Left lobe of liver (tissue), 2 donors: ENCODE measurements around the gene CALU. TPM values are rescaled to one million over a fixed set of nuclear protein-coding genes. Genes with fewer than 3 reads are reported as not detected.

Source experiments
- ATAC-seq: fragments of 200-7000 bp; cut with Tn5 transposase; one replicate; pipeline ENCODE4 v1.9.1; 2020; ENCODE audit warnings: mild to moderate bottlenecking, moderate library complexity
- DNase-seq: peaks from one replicate; pipeline ENCODE4 v3.0.0-alpha.2; 2020; ENCODE audit warnings: low spot score
- total RNA-seq: library from RNA; stranded (reverse); gene quantifications from one replicate; pipeline ENCODE4 v1.2.1, GENCODE V29; 2021
- donor health status: DM: no; HTN: no; CAD: no; lungs with moderate emphysema.
- donor health status: DM: no; HTN: yes; CAD: no.

CALU gene
- total RNA-seq, 1 donor from 2014 or later = 27.5 TPM

DNA sequence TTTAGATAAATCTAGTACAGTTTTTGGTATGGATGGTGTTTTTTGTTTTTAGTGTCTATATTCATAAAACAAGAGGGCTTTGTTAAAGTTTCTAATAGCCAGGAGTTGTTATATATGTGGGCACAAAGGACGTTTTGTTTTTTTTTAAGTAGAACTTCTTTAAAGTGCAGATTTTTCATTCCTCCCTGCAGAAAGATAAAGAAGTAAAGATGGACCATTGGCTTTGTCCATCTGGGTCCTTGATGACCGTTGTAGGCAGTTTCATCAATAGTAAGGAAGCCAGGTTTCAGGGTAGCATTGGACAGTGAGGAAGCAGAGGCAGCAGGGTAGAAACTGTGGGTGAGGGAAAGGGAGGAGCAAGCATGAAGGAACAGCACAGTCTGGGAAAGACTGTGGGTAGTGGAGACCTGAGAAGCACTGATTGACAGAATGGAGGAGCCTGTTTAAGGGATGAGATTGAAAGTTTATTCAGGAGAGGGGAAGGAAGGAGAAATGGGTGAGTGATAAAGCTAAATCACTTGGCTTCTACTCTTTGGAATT is 5.3 kb downstream of the CALU start:
- ATAC-seq (no peak), DNase-seq (no peak)

DNA sequence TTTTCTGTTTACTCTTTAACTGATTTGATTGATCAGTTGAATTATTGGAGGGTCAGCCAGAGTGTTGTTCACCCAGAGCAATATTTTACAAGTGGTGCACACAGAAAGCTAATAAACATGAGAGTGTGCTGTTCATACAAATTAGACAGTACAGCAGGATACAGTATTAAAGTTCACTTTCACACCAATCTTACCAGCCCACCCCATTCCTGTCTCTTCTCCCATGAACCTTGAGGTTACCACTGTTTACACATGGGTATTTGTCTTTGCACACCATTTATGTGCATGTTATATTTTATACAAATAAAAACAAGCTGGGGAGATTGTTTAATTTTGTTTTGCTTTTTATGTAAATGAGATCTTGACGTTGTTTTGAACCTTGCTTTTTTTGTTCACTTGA is 6.5 kb downstream of the CALU start:
- DNase-seq = no peak
- ATAC-seq = no peak

- DNase-seq (no peak), ATAC-seq (no peak)
These were observed 8.3 kb downstream of the CALU start for GRCh38 chr7:128747327-128748079.

- no peak for ATAC-seq
- no peak for DNase-seq
These were observed 13.1 kb downstream of the CALU start for GRCh38 chr7:128752251-128752650.

DNA sequence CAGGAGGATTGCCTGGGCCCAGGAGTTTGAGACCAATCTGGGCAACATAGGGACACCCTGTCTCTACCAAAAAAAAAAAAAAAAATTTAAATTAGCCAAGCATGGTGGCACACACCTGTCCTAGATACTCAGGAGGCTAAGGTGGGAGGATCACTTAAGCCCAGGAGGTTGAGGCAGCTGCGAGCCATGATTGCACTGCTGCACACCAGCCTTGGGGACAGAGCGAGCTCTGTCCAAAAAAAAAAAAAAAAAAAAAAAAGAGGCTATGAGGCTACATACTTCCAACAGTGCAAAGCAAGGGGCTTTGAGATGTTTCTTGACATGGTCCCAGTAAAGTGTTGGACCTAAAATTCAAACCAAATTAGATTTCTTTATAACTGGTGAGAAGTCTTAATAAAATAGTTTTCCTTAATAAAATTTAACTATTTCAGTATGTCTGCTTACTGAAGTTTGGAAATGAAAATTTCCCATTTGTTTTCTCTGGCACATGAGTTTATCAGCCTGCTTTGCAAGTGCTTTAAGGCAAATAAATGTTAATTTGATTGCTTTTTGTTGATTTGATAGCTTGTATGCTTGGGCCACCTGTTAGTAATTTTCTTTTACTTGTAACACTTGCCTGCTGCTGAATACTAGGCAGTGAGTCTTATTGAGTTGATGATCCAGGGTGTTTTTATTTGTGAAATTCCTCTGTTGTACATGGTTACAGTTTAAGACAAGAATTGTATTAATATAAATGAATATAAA is 16.1 kb downstream of the CALU start:
- DNase-seq = no peak
- ATAC-seq = no peak

- DNase-seq = no peak
- ATAC-seq = no peak
These were observed 16.8 kb downstream of the CALU start for GRCh38 chr7:128755819-128756476.

GRCh38 chr7:128757203-128757602 is 18.0 kb downstream of the CALU start:
- DNase-seq (no peak), ATAC-seq (no peak)

DNA sequence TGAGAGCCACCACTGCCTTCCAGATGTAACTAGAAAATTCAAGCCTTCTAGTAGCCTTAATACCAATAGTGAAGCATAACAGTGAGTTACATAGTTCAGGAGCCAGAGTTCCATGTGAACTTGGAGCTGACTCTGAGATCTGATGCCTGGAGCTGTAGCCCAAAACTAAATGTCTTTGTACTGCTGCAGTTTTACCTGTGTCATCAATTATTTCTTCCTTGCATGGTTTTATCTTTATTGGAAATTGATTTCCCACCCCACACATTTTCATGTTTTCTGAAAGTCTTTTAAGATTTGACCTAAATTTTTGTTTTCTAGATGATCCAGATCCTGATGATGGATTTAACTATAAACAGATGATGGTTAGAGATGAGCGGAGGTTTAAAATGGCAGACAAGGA is 19.4 kb downstream of the CALU start:
- no peak for ATAC-seq
- DNase-seq = no peak

GRCh38 chr7:128759242-128759641 is 20.1 kb downstream of the CALU start:
- DNase-seq (no peak), ATAC-seq (no peak)

GRCh38 chr7:128763541-128763940 is 24.4 kb downstream of the CALU start:
- no peak for DNase-seq
- ATAC-seq = no peak

GRCh38 chr7:128767475-128768110 is 28.4 kb downstream of the CALU start:
- ATAC-seq (no peak), DNase-seq (no peak)

- no peak for DNase-seq
- no peak for ATAC-seq
These were observed 31.1 kb downstream of the CALU start for GRCh38 chr7:128770233-128770632.

DNA sequence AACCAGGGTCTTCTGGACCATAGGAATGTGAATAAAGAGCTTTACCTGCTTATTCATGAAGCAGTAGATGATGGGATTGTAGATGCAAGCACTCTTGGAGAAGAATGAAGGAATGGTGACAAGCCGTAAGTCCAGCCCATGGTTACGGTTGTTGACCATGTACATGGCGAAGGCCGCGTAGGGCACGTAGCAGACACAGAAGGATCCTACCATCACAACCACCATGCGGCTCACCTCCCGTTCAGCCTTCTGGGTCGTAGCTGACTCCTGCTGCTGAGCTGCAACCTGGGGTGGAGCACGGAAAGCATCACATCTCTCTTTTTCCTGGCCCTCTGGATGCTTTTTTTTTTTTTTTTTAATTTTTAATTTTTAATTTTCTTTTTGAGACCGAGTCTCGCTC is 34.4 kb downstream of the CALU start:
- DNase-seq (no peak), ATAC-seq (no peak)

- peak; percentile 14 for ATAC-seq
- no peak for DNase-seq
These were observed 35.0 kb downstream of the CALU start for GRCh38 chr7:128774029-128774689.

DNA sequence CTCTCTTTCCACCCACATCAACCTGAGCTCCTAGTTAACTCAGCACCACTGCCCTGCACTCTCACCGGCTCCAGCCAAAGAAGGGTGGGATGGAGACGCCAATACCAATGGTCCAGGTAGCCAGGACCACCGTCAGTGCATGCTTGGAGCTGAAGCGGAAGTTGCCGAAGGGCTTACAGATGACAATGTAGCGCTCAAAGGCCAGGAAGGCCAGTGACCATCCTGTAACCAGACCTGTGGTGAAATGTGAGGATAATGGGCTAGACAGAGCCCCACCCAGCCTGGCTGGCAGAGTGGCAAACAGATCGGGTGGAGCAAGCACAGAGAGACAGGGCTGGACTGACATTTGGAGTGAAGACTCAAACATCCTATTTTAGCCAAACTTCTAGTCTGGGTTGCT is 35.8 kb downstream of the CALU start:
- ATAC-seq (peak; percentile 47), DNase-seq (no peak)

DNA sequence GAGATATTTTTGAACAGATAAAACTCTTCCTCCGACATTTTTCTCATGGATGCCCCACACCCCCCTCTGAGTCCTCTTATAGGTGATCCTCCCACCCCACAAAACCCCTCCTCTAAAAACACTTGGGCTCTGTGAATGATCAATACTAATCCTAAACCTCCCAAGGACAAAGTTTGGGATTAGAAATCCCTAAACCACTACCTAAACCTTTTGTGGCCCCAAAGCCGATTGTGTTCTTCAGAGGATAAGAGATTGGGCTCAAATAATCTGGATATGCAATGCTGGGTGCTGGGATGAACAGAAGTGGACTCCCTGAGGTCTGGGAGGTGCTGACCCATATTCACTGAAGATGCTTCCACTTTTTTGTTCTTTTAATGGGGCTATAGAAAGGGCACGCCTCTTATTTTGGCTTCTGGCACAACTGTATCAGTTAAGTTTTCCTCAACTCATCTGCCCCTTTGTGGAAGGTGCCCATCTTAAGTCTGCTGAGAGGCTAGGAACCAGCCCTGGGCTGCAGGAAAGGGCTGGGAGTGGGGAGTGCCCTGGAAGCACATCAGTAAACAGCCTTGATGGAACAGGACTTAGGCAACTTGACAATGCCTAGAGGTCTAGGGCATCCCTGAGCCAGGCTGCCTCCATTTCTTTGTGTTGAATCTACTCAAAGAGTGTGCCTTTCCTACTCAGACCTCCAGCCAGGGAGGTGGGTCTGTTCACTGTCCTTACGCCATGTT is 36.8 kb downstream of the CALU start, which contains the start of gene OPN1SW:
OPN1SW (minus strand) TSS at position 51 of the 731 bp plus-strand sequence; CDS start at position 38, 13 bp downstream.
- no peak for ATAC-seq
- no peak for DNase-seq

- ATAC-seq (no peak), DNase-seq (no peak)
These were observed 38.3 kb downstream of the CALU start for GRCh38 chr7:128777156-128778123.

DNA sequence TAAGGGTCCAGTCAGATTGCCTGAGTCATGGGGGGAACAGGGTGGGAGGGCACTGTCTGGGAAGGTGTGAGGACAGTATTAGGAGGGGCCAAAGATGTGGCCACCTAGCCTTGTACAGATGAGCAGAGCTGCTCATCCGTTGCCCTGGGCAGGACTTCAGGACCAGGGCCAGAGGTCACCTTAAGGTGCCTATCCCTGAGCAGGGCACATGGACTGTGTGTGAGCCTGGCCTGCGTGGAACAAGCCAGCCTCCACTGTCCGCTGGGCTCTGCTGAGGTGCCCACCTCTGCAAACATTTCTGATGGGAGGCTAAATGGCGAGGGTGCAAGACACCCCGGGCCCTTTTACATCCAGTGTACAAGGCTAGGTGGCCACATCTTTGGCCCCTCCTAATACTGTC is 39.8 kb downstream of the CALU start:
- ATAC-seq (no peak), DNase-seq (no peak)

GRCh38 chr7:128781126-128781525 is 42.0 kb downstream of the CALU start:
- DNase-seq (no peak), ATAC-seq (no peak)
